K562 (cell line): ENCODE measurements around the gene ENG. TPM values are rescaled to one million over a fixed set of nuclear protein-coding genes. Genes with fewer than 3 reads are reported as not detected.
A peak's percentile ranks its signal among the peaks of the same experiment; 100 is the strongest.

Experiments used
- ATAC-seq: fragments of 200-7000 bp; cut with Tn5 transposase; 3 replicates; pipeline ENCODE4 v1.9.1; 2020; ENCODE audit warnings: moderate library complexity
- BruUV-seq: library from RNA; stranded (reverse); fragments of 400-500 nt; replicated peaks from 2 replicates; lab custom pipeline; 2021; lab: Mats Ljungman, UMichigan
- CTCF ChIA-PET: fragments of 300-600 bp; formaldehyde crosslinking; extraction: SDS; loops from one replicate; lab custom pipeline; 2021; ENCODE audit warnings: low intra/inter-chr PET ratio; lab: Yijun Ruan, JAX
- POLR2A ChIA-PET: fragments of 300-600, 350-650 bp; sonication (Branson Sonifier 250); formaldehyde crosslinking; extraction: SDS; loops from one replicate; lab custom pipeline; 2021; ENCODE audit warnings: antibody characterized with exemption, inconsistent platforms; lab: Yijun Ruan, JAX
- DNase-seq, 4 experiments: peaks; one replicate each; pipeline versions ENCODE4 v3.0.0 to v3.0.0-alpha.2; 2011 to 2018; ENCODE audit warnings: low spot score in 3 of 4, mixed read lengths in 3 of 4; ENCODE audit errors: extremely low read depth in 1 of 4
- FAIRE-seq: peaks from 2 replicates; lab custom pipeline; 2011; peaks lifted over from hg19 to GRCh38; lab: Jason Lieb, UNC
- H2AFZ ChIP-seq: 2 replicates; pipeline ENCODE4 v1.6.0; 2011; ENCODE audit warnings: low read depth, low read length, control low read depth, inconsistent platforms
- H3K27ac ChIP-seq: fragments of 200-600 bp; 3 replicates; pipeline ENCODE4 v1.8.0; 2011; ENCODE audit warnings: low read depth, mild to moderate bottlenecking, control low read depth, inconsistent platforms, low read length, moderate library complexity, mixed read lengths; ENCODE audit errors: extremely low read depth
- H3K27me3 ChIP-seq, 2 experiments: fragments of 300-600 bp in 1 of 2; 2 replicates in 1 of 2; 3 replicates in 1 of 2; pipeline versions ENCODE4 v1.6.0 to v1.8.0; 2011; ENCODE audit warnings: inconsistent platforms in 2 of 2, low read length in 2 of 2, mild to moderate bottlenecking in 1 of 2, mixed read lengths in 1 of 2, moderate library complexity in 1 of 2; ENCODE audit not compliant: control insufficient read depth in 2 of 2, insufficient read depth in 2 of 2
- H3K36me3 ChIP-seq: fragments of 300-600 bp; 3 replicates; pipeline ENCODE4 v1.8.0; 2011; ENCODE audit warnings: mild to moderate bottlenecking, low read length, inconsistent platforms; ENCODE audit not compliant: control insufficient read depth, insufficient read depth
- H3K4me1 ChIP-seq, 2 experiments: fragments of 200-600 bp in 1 of 2; replicated peaks in 1 of 2; 2 replicates in 1 of 2; 3 replicates in 1 of 2; pipeline versions ENCODE4 v1.5.1 to v1.8.0; 2011; ENCODE audit warnings: inconsistent platforms in 2 of 2, low read length in 2 of 2, mild to moderate bottlenecking in 1 of 2, mixed read lengths in 1 of 2, moderate library complexity in 1 of 2; ENCODE audit not compliant: control insufficient read depth in 2 of 2, insufficient read depth in 2 of 2
- H3K4me2 ChIP-seq: 2 replicates; pipeline ENCODE4 v1.6.1; 2011; ENCODE audit warnings: low read length, control low read depth, inconsistent platforms, mixed read lengths; ENCODE audit not compliant: insufficient read depth
- H3K4me3 ChIP-seq: fragments of 200-600 bp; sonication (generic), shearing (Covaris generic); 2 replicates; pipeline ENCODE4 v1.5.1; 2016; ENCODE audit warnings: control low read depth, inconsistent platforms
- H3K79me2 ChIP-seq: fragments of 200-600 bp; 3 replicates; pipeline ENCODE4 v1.8.0; 2011; ENCODE audit warnings: low read length, inconsistent platforms; ENCODE audit not compliant: control insufficient read depth, insufficient read depth
- H3K9ac ChIP-seq, 2 experiments: 2 replicates each; pipeline versions ENCODE4 v1.6.0 to v1.6.1; 2011; ENCODE audit warnings: low read depth in 2 of 2, low read length in 2 of 2, control low read depth in 1 of 2, inconsistent platforms in 1 of 2, mild to moderate bottlenecking in 1 of 2, mixed read lengths in 1 of 2; ENCODE audit not compliant: insufficient read depth in 1 of 2
- H3K9me1 ChIP-seq: one replicate; pipeline ENCODE4 v1.6.0; 2011; ENCODE audit warnings: inconsistent platforms, mild to moderate bottlenecking, low read length, moderate library complexity; ENCODE audit not compliant: control insufficient read depth, insufficient read depth
- H3K9me3 ChIP-seq: replicated peaks from 2 replicates; pipeline ENCODE4 v1.5.1; 2011; ENCODE audit warnings: low read depth, low read length, inconsistent platforms; ENCODE audit not compliant: control insufficient read depth, insufficient read depth
- H4K20me1 ChIP-seq: replicated peaks from 2 replicates; pipeline ENCODE4 v1.6.1; 2011; ENCODE audit warnings: low read length, inconsistent platforms, mixed read lengths; ENCODE audit not compliant: control insufficient read depth, insufficient read depth
- MED1 ChIP-seq: sonication (generic); formaldehyde crosslinking; IDR thresholded peaks from 2 replicates; pipeline ENCODE4 v1.8.1; 2023; ENCODE audit warnings: missing genetic modification reagents, borderline replicate concordance
- WGBS: fragments of 100-300 bp; shearing (Covaris generic); methylation state at CpG from one replicate; pipeline ENCODE4 v1.1.6; 2016; ENCODE audit warnings: low coverage, mixed read lengths; ENCODE audit not compliant: insufficient coverage; ENCODE audit errors: missing lambda C conversion rate; 5-methylcytosine and 5-hydroxymethylcytosine counted together
- in situ Hi-C: fragments of 300-500 bp; cut with MboI; formaldehyde crosslinking; loops from 4 replicates; pipeline ENCODE4 v1.15.0; 2018; ENCODE audit warnings: inconsistent platforms, mixed read lengths
- intact Hi-C: fragments of 100-400 bp; cut with micrococcal nuclease; formaldehyde crosslinking; loops from 2 replicates; pipeline ENCODE4 v1.14.2; 2022
- polyA plus RNA-seq, 8 experiments: library from polyadenylated mRNA; depleted of rRNA in 4 of 8; stranded (reverse) in 5 of 8; unstranded in 3 of 8; fragments of >200 nt; fragmentation: Nextera tagmentation in 2 of 8; fragmentation: Illumina TruSeq in 1 of 8; extraction: Ambion mirVana in 2 of 8; extraction: Trizol in 1 of 8; gene quantifications; 2 replicates each; pipeline versions ENCODE4 v1.2.1 to v1.2.3, GENCODE V29; 2011 to 2014; ENCODE audit warnings: inconsistent platforms in 1 of 8, missing spikeins in 1 of 8
- total RNA-seq, 7 experiments: library from RNA; depleted of rRNA in 6 of 7; stranded (reverse); fragments of >200 nt in 6 of 7; fragmentation: Illumina TruSeq in 2 of 7; extraction: Trizol in 2 of 7; gene quantifications; 2 replicates each; pipeline versions ENCODE4 v1.2.1 to v1.2.3, GENCODE V29; 2011 to 2021; ENCODE audit warnings: low replicate concordance in 1 of 7
- TF ChIP-seq, protein P1 (sequence below), 3 experiments: IDR thresholded peaks in 2 of 3; conservative IDR thresholded peaks in 1 of 3; 2 replicates each; pipeline ENCODE4 v1.5.1; 2011 to 2012; ENCODE audit warnings: low read length in 3 of 3, mild to moderate bottlenecking in 3 of 3, control low read depth in 2 of 3, improper control_type of control experiment in 1 of 3, inconsistent platforms in 1 of 3, low read depth in 1 of 3, mixed read lengths in 1 of 3, moderate library complexity in 1 of 3; ENCODE audit not compliant: insufficient read depth in 2 of 3
- TF ChIP-seq, protein P2 (sequence below): sonication (generic); formaldehyde crosslinking; IDR thresholded peaks from 2 replicates; pipeline ENCODE4 v1.8.1; 2022; ENCODE audit warnings: missing genetic modification reagents

Gene ENG
- total and polyA plus RNA-seq, 9 of the 15 experiments (the other 6 are each of a cell fraction or from before 2014, with no cell fraction given) = 0.04 to 0.40 (median 0.14) TPM; not detected in 1

DNA sequence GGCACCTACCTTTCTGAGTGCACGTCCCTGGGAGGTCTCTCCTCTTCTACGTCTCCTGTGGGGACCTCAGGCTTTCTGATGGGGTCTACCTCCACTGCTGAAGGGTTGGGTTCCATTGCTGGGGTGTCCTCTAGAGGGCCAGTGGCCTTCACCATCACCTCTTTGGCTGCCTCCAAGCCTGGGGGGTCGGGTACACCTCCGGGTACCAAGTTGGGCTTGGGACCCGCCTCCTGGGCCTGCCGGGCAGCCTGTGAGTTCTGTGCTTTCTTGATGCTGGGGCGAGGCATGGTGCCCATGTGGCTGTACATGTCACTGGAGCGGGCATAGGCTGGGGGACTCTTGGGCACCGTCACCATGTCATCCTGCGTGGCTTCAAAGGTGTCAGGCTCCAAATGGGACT lies 80.5 kb downstream of the ENG start:
- no peak for FAIRE-seq
- intact Hi-C loops = no loop called here

More for the DNA sequence above, 80.5 kb downstream of the ENG start:
- BruUV-seq = no TSS peak
- no peaks in the 10 kb centered on the region for H3K9me3 ChIP-seq
- ATAC-seq (no peak), DNase-seq (no peak)
- H2AFZ ChIP-seq = no peak overlapping the region
- H3K4me2 ChIP-seq = no peak overlapping the region
- H3K79me2 ChIP-seq = no peaks in the 10 kb centered on the region
- no peaks in the 10 kb centered on the region for H4K20me1 ChIP-seq
- 0 out of 2 replicates have a peak, but pooled peaks have one; percentile 51 for TF ChIP-seq MED1
- TF ChIP-seq, protein P1, sequence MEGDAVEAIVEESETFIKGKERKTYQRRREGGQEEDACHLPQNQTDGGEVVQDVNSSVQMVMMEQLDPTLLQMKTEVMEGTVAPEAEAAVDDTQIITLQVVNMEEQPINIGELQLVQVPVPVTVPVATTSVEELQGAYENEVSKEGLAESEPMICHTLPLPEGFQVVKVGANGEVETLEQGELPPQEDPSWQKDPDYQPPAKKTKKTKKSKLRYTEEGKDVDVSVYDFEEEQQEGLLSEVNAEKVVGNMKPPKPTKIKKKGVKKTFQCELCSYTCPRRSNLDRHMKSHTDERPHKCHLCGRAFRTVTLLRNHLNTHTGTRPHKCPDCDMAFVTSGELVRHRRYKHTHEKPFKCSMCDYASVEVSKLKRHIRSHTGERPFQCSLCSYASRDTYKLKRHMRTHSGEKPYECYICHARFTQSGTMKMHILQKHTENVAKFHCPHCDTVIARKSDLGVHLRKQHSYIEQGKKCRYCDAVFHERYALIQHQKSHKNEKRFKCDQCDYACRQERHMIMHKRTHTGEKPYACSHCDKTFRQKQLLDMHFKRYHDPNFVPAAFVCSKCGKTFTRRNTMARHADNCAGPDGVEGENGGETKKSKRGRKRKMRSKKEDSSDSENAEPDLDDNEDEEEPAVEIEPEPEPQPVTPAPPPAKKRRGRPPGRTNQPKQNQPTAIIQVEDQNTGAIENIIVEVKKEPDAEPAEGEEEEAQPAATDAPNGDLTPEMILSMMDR (IDR thresholded peaks at IDR 0.05 in 2 of 3, conservative IDR thresholded peaks at IDR 0.05 in 1 of 3; ENCODE audit: insufficient read depth in 2 of 3, low read depth in 1 of 3, low read length in 3 of 3) = 0 out of 6 replicates have a peak, but pooled peaks of 1 of the 3 experiments have one; percentile 2
- TF ChIP-seq, protein P2, sequence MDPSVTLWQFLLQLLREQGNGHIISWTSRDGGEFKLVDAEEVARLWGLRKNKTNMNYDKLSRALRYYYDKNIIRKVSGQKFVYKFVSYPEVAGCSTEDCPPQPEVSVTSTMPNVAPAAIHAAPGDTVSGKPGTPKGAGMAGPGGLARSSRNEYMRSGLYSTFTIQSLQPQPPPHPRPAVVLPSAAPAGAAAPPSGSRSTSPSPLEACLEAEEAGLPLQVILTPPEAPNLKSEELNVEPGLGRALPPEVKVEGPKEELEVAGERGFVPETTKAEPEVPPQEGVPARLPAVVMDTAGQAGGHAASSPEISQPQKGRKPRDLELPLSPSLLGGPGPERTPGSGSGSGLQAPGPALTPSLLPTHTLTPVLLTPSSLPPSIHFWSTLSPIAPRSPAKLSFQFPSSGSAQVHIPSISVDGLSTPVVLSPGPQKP (CRISPR knock-in tag) = no peak
- H3K4me3 ChIP-seq = no peak overlapping the region
- peaks cover 35 to 43% of the 10 kb centered on the region in 2 experiments for H3K4me1 ChIP-seq
- ChIA-PET POLR2A (no interaction called here), CTCF (no interaction called here)
- H3K27me3 ChIP-seq = no peaks in the 10 kb centered on the region
- WGBS = 68% methylated on average over 7 of the region's 10 CpGs
- no peaks in the 10 kb centered on the region for H3K9me1 ChIP-seq
- H3K27ac ChIP-seq = no peak overlapping the region
- no peak overlapping the region for H3K9ac ChIP-seq
- in situ Hi-C loops = loop anchor here (25.0 kb wide), 1 partner anchor 588 kb away; the partner anchor contains the start of gene URM1
- H3K36me3 ChIP-seq = no peaks in the 10 kb centered on the region
